GM12872 (cell line): ENCODE results near the gene FOXO3.

ENCODE experiments used
- CTCF ChIP-seq: IDR thresholded peaks from 3 replicates; pipeline ENCODE4 v1.5.1; 2011; ENCODE audit warnings: low read depth, mild to moderate bottlenecking, low read length, moderate library complexity; ENCODE audit not compliant: insufficient read depth

Gene FOXO3

GRCh38 chr6:108654465-108655106 lies 93.9 kb downstream of the FOXO3 start:
- TF ChIP-seq CTCF: no peak

GRCh38 chr6:108655806-108656651 lies 95.3 kb downstream of the FOXO3 start:
- no peak for TF ChIP-seq CTCF

- no peak for TF ChIP-seq CTCF
Observed at GRCh38 chr6:108656836-108657235, 96.1 kb downstream of the FOXO3 start.

GRCh38 chr6:108658174-108658573 lies 97.5 kb downstream of the FOXO3 start:
- no peak for TF ChIP-seq CTCF

DNA sequence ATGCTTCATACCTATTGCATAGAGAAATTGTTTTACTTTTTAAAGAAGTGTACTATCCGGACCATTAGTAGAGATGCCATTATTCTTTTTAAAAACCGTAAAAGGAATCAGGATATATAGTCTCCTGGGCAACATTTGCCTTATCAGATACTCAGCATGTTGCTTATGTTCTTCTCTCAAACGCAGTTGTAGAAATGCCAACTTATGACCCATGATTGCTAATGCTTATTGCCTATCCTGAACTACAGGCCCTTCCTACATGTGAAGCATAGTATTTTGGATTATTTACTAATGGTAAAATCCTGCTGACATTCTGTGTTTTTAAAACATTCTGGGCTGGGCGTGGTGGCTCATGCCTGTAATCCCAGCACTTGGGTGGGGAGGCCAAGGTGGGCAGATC lies 99.5 kb downstream of the FOXO3 start:
- TF ChIP-seq CTCF: no peak

DNA sequence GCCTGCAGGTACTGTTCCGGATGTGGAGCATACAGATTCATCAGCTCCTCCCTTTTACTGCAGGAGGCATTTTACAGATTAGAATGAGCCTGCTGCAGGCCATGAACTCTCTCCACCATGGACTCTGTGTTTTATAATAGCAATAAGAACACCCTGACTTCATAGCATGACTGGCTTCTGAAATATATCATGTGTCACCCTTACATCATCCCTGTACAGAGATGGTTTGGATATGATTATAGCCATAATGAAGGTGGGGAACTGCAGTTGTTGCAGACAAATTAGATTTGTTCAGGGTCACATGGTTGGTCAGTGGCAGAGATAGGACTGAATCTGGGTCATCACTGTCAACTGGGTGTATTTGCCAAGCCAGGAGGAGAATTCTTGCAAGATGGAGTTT lies 100.7 kb downstream of the FOXO3 start:
- no peak for TF ChIP-seq CTCF

DNA sequence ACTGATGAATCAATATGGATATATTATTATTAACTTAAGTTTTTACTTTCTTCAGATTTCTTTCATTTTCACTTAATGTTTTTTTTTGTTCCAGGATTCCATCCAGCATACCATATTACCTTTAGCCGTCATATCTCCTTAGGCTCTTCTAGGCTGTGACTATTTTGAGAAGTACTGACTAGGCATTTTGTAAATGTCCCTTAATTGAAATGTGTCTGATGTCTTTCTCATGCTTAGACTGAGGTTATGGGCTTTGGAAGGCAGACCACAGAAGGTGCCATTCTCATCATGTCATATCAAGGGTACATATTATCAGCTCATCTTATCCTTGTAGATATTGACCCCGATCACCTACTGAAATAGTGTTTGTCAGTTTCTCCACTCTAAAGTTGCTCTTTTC lies 101.3 kb downstream of the FOXO3 start:
- no peak for TF ChIP-seq CTCF
